ENCODE results near the gene JUN. TPM values are rescaled to one million over a fixed set of nuclear protein-coding genes. Genes with fewer than 3 reads are reported as not detected.

The JUN gene
- total RNA-seq, 1 experiment from 2014 or later: 73.6 TPM

GRCh38 chr1:58732087-58732775, 51.6 kb downstream of the JUN start:
- Histone ChIP-seq H3F3A (ENCODE audit: low read length, unreplicated experiment) (peaks cover 4% of the 10 kb centered on the region), H3K79me2 (ENCODE audit: low read length) (no peaks in the 10 kb centered on the region), H3K9me2 (replicated peaks; ENCODE audit: low read length) (no peaks in the 10 kb centered on the region), H3K4me1 (ENCODE audit: insufficient read depth, low read length) (peaks cover 16% of the 10 kb centered on the region), H4K20me1 (ENCODE audit: low read length) (no peaks in the 10 kb centered on the region), H3K27me3 (ENCODE audit: low read length) (no peaks in the 10 kb centered on the region), H3K4me2 (ENCODE audit: low read length) (0 out of 2 replicates have a peak overlapping the region, but pooled peaks have one; percentile 1), H3K27ac (ENCODE audit: low read length) (peak overlapping the region; percentile 68), H2AFZ (ENCODE audit: low read length) (no peak overlapping the region), H3K4me3 (ENCODE audit: low read length) (no peak overlapping the region), H3K36me3 (ENCODE audit: low read depth, low read length) (no peaks in the 10 kb centered on the region), H3K9ac (ENCODE audit: low read length) (no peak overlapping the region), H3K9me3 (ENCODE audit: low read length) (no peaks in the 10 kb centered on the region)
- ChIA-PET POLR2A (ENCODE audit: unreplicated experiment) (no interaction called here), CTCF (no interaction called here)
- intact Hi-C loops (cut with micrococcal nuclease): no loop called here
- no TSS peak for BruUV-seq (replicated peaks)
- DNase-seq (peak; percentile 78), ATAC-seq (peak; percentile 8; the same call in 1 of the 2 replicates)
- TF ChIP-seq EZH2 (IDR thresholded peaks at IDR 0.05; ENCODE audit: low read length, unreplicated experiment): no peak
- TF ChIP-seq, protein P1, sequence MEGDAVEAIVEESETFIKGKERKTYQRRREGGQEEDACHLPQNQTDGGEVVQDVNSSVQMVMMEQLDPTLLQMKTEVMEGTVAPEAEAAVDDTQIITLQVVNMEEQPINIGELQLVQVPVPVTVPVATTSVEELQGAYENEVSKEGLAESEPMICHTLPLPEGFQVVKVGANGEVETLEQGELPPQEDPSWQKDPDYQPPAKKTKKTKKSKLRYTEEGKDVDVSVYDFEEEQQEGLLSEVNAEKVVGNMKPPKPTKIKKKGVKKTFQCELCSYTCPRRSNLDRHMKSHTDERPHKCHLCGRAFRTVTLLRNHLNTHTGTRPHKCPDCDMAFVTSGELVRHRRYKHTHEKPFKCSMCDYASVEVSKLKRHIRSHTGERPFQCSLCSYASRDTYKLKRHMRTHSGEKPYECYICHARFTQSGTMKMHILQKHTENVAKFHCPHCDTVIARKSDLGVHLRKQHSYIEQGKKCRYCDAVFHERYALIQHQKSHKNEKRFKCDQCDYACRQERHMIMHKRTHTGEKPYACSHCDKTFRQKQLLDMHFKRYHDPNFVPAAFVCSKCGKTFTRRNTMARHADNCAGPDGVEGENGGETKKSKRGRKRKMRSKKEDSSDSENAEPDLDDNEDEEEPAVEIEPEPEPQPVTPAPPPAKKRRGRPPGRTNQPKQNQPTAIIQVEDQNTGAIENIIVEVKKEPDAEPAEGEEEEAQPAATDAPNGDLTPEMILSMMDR (conservative IDR thresholded peaks at IDR 0.05; ENCODE audit: low read depth, low read length): no peak
- TF ChIP-seq EZH2phosphoT487 (IDR thresholded peaks at IDR 0.05; ENCODE audit: borderline replicate concordance, low read length): no peak

Other genes starting within 250 kb of the JUN start
- 9.2 and 16.1 TPM in 2 replicates for gene OMA1, start 237.3 kb downstream of the JUN start, total RNA-seq (2014; rRNA removed)
- gene TACSTD2, start 206.8 kb downstream of the JUN start, total RNA-seq (2014; rRNA removed): 94.2 and 129 TPM in 2 replicates
- gene MYSM1, start 84.0 kb downstream of the JUN start, total RNA-seq (2014; rRNA removed): 18.3 and 26.1 TPM in 2 replicates

All from PC-3 (cell line).